Endometrial microvascular endothelial cells (primary cell): ENCODE results near the gene SMIM38. TPM values are rescaled to one million over a fixed set of nuclear protein-coding genes. Genes with fewer than 3 reads are reported as not detected.

Experiments used
- in situ Hi-C: cut with HindIII; loops from 2 replicates; pipeline ENCODE4 v1.10.0; 2017; ENCODE audit warnings: low sequenced_read_pairs, low pct_unique_long_range_greater_than_20kb; ENCODE audit errors: inconsistent ontology term
- total RNA-seq: library from RNA; depleted of rRNA; stranded (reverse); fragments of >200 nt; gene quantifications from one replicate; pipeline ENCODE4 v1.2.3, GENCODE V29; 2015; ENCODE audit errors: inconsistent ontology term

The SMIM38 gene
- total RNA-seq, 1 donor from 2014 or later = not detected

- in situ Hi-C loops = loop anchor here (25.0 kb wide), 2 partner anchors 342 to 542 kb away; no protein-coding TSS in a partner anchor
Measured at GRCh38 chr11:69120096-69120875, 35.4 kb upstream of the SMIM38 start.

GRCh38 chr11:69121021-69121420, 34.7 kb upstream of the SMIM38 start:
- in situ Hi-C loops = loop anchor here (25.0 kb wide), 2 partner anchors 341 to 541 kb away; no protein-coding TSS in a partner anchor

GRCh38 chr11:69121621-69122325, 34.0 kb upstream of the SMIM38 start:
- in situ Hi-C loops = loop anchor here (25.0 kb wide), 2 partner anchors 341 to 541 kb away; no protein-coding TSS in a partner anchor

GRCh38 chr11:69122326-69122629, 33.5 kb upstream of the SMIM38 start:
- in situ Hi-C loops = loop anchor here (25.0 kb wide), 2 partner anchors 340 to 540 kb away; no protein-coding TSS in a partner anchor

- in situ Hi-C loops = loop anchor here (25.0 kb wide), 2 partner anchors 339 to 539 kb away; no protein-coding TSS in a partner anchor
Measured at GRCh38 chr11:69122630-69123431, 32.9 kb upstream of the SMIM38 start.

- in situ Hi-C loops = loop anchor here (25.0 kb wide), 2 partner anchors 338 to 538 kb away; no protein-coding TSS in a partner anchor
Measured at GRCh38 chr11:69123593-69124545, 31.9 kb upstream of the SMIM38 start.

- in situ Hi-C loops = no loop called here
Measured at GRCh38 chr11:69125861-69126260, 29.9 kb upstream of the SMIM38 start.

- in situ Hi-C loops = no loop called here
Measured at GRCh38 chr11:69126286-69126685, 29.4 kb upstream of the SMIM38 start.

GRCh38 chr11:69127081-69127850, 28.5 kb upstream of the SMIM38 start:
- in situ Hi-C loops = no loop called here

GRCh38 chr11:69127884-69128283, 27.9 kb upstream of the SMIM38 start:
- in situ Hi-C loops = no loop called here

GRCh38 chr11:69129053-69129452, 26.7 kb upstream of the SMIM38 start:
- in situ Hi-C loops = no loop called here

- in situ Hi-C loops = no loop called here
Measured at GRCh38 chr11:69129647-69130046, 26.1 kb upstream of the SMIM38 start.

GRCh38 chr11:69130654-69131053, 25.1 kb upstream of the SMIM38 start:
- in situ Hi-C loops = no loop called here

- in situ Hi-C loops = no loop called here
Measured at GRCh38 chr11:69131121-69131566, 24.6 kb upstream of the SMIM38 start.

- in situ Hi-C loops = no loop called here
Measured at GRCh38 chr11:69131644-69132300, 24.0 kb upstream of the SMIM38 start.

GRCh38 chr11:69132301-69132670, 23.4 kb upstream of the SMIM38 start:
- in situ Hi-C loops = no loop called here

- in situ Hi-C loops = no loop called here
Measured at GRCh38 chr11:69133251-69133650, 22.5 kb upstream of the SMIM38 start.
